Liver (tissue), 3 donors: ENCODE data around the gene PTPRN2.

Experiments used
- EGR1 ChIP-seq, 2 donors: IDR thresholded peaks; 2 replicates each; pipeline ENCODE4 v1.6.1; 2016 to 2018; ENCODE audit warnings: antibody characterized with exemption in 2 of 2, low read depth in 2 of 2
- FOXA1 ChIP-seq: IDR thresholded peaks from 2 replicates; pipeline ENCODE4 v1.6.1; 2016; ENCODE audit warnings: antibody characterized with exemption
- FOXA2 ChIP-seq: IDR thresholded peaks from 2 replicates; pipeline ENCODE4 v1.6.1; 2016; ENCODE audit warnings: antibody characterized with exemption
- GABPA ChIP-seq, 2 donors: IDR thresholded peaks in 1 of 2; conservative IDR thresholded peaks in 1 of 2; 2 replicates each; pipeline ENCODE4 v1.6.1; 2016; ENCODE audit warnings: antibody characterized with exemption in 2 of 2, mild to moderate bottlenecking in 1 of 2, moderate library complexity in 1 of 2
- HNF4G ChIP-seq: IDR thresholded peaks from 2 replicates; pipeline ENCODE4 v1.6.1; 2016; ENCODE audit warnings: antibody characterized with exemption
- JUND ChIP-seq, 2 donors: IDR thresholded peaks; 2 replicates each; pipeline ENCODE4 v1.6.1; 2016; ENCODE audit warnings: antibody characterized with exemption in 2 of 2
- RAD21 ChIP-seq, 2 donors: IDR thresholded peaks; 2 replicates each; pipeline ENCODE4 v1.6.1; 2016; ENCODE audit warnings: antibody characterized with exemption in 2 of 2, mild to moderate bottlenecking in 2 of 2
- RXRA ChIP-seq, 2 donors: IDR thresholded peaks; 2 replicates each; pipeline ENCODE4 v1.6.1; 2017 to 2018; ENCODE audit warnings: antibody characterized with exemption in 2 of 2, mild to moderate bottlenecking in 1 of 2
- SP1 ChIP-seq: IDR thresholded peaks from 2 replicates; pipeline ENCODE4 v1.6.1; 2018; ENCODE audit warnings: antibody characterized with exemption, mild to moderate bottlenecking
- YY1 ChIP-seq: IDR thresholded peaks from 2 replicates; pipeline ENCODE4 v1.6.1; 2016; ENCODE audit warnings: antibody characterized with exemption, mild to moderate bottlenecking
- TF ChIP-seq, protein P1 (sequence below): fragments of 150-350 bp; IDR thresholded peaks from 2 replicates; pipeline ENCODE4 v1.5.1; 2017; ENCODE audit warnings: improper control_type of control experiment, low read depth, low read length; ENCODE audit not compliant: missing input control
- TF ChIP-seq, protein P2 (sequence below): IDR thresholded peaks from 2 replicates; pipeline ENCODE4 v1.6.1; 2016; ENCODE audit warnings: antibody characterized with exemption
- TF ChIP-seq, protein P3 (sequence below): IDR thresholded peaks from 2 replicates; pipeline ENCODE4 v1.6.1; 2016; ENCODE audit warnings: antibody characterized with exemption
- TF ChIP-seq, protein P4 (sequence below): IDR thresholded peaks from 2 replicates; pipeline ENCODE4 v1.6.1; 2016; ENCODE audit warnings: antibody characterized with exemption, mild to moderate bottlenecking
- donor health status: healthy.
- donor health status: healthy.

DNA sequence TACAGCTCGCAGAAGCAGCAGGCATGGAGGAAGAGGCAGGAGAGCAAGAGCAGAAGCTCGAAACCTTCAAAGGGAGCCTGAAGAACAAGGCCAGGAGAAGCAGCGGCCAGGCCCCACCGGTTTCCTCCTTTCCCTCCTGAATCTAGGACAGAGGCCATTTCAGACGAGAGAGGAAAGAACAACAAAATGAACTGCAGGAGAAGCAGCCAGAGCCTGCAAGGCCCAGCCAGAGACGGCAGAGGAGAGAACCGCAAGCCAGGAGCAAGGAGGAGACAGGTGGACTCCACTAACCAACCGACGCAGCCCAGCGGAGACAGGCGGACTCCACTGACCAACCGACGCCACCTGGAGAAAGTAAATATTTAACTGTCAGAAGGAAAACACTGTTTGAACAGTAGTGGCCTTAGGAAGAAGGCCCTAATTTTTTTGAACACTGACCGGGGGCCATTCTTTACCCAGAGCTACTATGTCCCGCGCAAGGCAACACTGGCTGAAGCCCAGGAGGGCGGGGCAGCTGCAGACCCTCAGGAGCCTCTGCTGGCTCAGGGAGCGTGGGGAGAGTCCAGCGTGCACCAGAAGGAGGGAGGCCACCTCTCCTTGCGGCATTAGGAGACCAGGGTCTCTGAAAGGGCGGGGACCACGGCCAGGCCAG, 559.2 kb downstream of the PTPRN2 start:
- TF ChIP-seq, protein P1, sequence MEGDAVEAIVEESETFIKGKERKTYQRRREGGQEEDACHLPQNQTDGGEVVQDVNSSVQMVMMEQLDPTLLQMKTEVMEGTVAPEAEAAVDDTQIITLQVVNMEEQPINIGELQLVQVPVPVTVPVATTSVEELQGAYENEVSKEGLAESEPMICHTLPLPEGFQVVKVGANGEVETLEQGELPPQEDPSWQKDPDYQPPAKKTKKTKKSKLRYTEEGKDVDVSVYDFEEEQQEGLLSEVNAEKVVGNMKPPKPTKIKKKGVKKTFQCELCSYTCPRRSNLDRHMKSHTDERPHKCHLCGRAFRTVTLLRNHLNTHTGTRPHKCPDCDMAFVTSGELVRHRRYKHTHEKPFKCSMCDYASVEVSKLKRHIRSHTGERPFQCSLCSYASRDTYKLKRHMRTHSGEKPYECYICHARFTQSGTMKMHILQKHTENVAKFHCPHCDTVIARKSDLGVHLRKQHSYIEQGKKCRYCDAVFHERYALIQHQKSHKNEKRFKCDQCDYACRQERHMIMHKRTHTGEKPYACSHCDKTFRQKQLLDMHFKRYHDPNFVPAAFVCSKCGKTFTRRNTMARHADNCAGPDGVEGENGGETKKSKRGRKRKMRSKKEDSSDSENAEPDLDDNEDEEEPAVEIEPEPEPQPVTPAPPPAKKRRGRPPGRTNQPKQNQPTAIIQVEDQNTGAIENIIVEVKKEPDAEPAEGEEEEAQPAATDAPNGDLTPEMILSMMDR, result no peak
- TF ChIP-seq YY1 (no peak), HNF4G (no peak), GABPA (IDR thresholded peaks at IDR 0.05 in 1 of 2, conservative IDR thresholded peaks at IDR 0.05 in 1 of 2) (no peak), FOXA2 (no peak), JUND (IDR thresholded peaks at IDR 0.05) (no peak), RAD21 (IDR thresholded peaks at IDR 0.05) (no peak), SP1 (no peak), FOXA1 (no peak), RXRA (IDR thresholded peaks at IDR 0.05) (no peak), EGR1 (IDR thresholded peaks at IDR 0.05; ENCODE audit: low read depth in 2 of 2) (no peak)
- TF ChIP-seq, protein P2, sequence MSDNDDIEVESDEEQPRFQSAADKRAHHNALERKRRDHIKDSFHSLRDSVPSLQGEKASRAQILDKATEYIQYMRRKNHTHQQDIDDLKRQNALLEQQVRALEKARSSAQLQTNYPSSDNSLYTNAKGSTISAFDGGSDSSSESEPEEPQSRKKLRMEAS, result no peak
- TF ChIP-seq, protein P3, sequence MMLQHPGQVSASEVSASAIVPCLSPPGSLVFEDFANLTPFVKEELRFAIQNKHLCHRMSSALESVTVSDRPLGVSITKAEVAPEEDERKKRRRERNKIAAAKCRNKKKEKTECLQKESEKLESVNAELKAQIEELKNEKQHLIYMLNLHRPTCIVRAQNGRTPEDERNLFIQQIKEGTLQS, result no peak
- TF ChIP-seq, protein P4, sequence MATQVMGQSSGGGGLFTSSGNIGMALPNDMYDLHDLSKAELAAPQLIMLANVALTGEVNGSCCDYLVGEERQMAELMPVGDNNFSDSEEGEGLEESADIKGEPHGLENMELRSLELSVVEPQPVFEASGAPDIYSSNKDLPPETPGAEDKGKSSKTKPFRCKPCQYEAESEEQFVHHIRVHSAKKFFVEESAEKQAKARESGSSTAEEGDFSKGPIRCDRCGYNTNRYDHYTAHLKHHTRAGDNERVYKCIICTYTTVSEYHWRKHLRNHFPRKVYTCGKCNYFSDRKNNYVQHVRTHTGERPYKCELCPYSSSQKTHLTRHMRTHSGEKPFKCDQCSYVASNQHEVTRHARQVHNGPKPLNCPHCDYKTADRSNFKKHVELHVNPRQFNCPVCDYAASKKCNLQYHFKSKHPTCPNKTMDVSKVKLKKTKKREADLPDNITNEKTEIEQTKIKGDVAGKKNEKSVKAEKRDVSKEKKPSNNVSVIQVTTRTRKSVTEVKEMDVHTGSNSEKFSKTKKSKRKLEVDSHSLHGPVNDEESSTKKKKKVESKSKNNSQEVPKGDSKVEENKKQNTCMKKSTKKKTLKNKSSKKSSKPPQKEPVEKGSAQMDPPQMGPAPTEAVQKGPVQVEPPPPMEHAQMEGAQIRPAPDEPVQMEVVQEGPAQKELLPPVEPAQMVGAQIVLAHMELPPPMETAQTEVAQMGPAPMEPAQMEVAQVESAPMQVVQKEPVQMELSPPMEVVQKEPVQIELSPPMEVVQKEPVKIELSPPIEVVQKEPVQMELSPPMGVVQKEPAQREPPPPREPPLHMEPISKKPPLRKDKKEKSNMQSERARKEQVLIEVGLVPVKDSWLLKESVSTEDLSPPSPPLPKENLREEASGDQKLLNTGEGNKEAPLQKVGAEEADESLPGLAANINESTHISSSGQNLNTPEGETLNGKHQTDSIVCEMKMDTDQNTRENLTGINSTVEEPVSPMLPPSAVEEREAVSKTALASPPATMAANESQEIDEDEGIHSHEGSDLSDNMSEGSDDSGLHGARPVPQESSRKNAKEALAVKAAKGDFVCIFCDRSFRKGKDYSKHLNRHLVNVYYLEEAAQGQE, result no peak
